HG03469 (cell line): ENCODE results near the gene CDC42EP4.

Experiments used
- ATAC-seq: cut with Tn5 transposase; IDR thresholded peaks from one replicate; pipeline ENCODE4 v1.9.1; 2021; ENCODE audit warnings: mild to moderate bottlenecking, moderate library complexity, moderate number of reproducible peaks; ENCODE audit not compliant: unreplicated experiment

The CDC42EP4 gene

DNA sequence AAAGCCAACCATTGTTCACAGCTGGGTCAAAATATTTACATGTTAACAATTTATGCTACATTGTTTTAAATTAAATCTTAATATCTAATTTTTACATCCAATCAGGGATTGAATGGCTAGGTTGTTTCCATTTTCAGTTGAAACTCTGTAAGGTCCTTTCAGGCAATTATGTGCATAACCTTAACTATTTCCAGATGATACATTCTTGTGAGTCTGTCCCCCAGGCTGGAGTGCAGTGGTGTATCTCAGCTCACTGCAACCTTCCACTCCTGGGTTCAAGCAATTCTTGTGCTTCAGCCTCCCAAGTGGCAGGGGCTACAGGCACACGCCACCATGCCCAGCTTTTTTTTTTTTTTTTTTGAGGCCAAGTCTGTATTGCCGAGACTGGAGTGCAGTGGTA, 10.4 kb downstream of the CDC42EP4 start:
- no peak for ATAC-seq

GRCh38 chr17:73300392-73300791, 11.4 kb downstream of the CDC42EP4 start:
- ATAC-seq, result no peak

DNA sequence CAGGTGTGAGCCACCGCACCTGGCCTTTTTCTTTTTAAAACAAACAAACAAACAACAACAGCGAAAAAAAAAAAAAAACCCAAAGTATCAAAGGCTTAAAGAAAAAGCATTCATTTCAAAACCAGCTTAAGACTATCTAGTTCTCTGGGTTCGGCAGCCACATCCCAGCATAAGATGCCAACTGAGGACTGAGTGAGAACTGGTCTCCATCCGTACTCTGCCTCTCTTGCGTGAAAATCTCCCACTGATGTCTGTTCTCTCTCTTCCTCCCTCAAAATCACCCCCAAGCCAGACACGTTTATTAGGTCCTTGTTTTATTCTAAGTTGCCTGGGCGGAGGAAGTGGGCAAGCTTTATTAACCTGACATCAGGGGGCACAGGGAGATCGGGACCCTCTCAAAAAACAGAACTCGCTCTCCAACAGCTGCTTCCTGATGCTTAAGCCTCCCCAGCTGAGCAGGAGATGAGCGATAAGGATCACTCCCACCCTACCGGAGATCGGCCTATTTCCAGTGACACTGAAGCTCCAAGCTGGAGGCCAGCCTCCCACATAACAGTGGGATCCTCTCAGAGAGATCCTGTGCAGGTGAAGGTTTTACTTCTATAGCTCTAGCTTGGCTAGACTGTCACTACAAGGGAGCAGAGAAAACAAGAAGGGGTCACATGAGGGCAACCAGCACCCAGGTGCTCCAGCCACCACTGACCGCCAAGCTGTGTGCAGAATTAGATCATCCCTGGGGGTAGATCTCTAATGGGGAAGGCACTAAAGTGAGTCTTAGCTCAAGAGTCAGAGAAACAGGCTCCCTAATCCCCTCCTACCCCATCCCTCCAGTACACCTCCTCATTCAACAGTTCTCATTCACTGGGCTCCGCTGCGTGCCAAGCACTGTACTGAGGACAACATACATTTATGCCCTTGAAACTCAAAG, 13.6 kb downstream of the CDC42EP4 start:
- ATAC-seq, result no peak

DNA sequence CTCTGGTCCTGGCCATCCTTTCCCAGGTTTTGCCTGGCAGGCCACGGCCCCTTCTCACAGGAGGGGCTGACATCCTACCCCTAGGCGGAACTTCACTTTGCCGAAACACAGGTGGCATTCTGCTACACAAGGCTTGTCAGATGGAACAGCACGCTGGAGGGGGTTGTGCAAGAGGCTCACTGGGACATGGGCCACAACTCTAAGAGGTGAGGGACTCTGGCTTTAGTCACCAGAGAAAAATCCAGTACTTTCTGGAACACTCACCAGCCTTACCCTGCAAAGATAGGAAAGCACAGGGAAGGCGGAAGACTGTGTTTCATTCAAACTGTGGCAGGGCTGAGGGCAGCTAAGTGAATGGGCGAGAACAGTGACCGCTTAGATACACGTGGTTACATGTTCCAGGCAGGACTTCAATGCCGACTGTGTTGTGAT, 18.3 kb downstream of the CDC42EP4 start:
- no peak for ATAC-seq

DNA sequence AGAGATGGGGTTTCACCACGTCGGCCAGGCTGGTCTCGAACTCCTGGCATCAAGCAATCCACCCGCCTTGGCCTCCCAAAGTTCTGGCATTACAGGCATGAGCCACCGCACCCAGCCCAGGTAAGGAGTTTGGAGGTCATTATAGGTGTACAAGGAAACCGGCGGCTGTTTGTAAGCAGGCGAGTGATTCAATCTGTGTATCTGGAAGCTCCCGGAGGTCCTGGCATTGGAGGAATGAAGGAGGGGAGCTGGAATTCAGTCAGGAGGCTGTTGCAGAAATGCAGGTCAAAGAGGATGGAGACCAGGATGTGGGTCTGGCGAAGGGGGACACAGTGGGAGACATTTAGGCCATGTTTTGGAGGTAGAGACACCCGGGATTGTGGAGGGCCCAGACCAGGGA, 18.8 kb downstream of the CDC42EP4 start:
- no peak for ATAC-seq

- ATAC-seq, result no peak
Observed at GRCh38 chr17:73292031-73292531, 19.7 kb downstream of the CDC42EP4 start.

DNA sequence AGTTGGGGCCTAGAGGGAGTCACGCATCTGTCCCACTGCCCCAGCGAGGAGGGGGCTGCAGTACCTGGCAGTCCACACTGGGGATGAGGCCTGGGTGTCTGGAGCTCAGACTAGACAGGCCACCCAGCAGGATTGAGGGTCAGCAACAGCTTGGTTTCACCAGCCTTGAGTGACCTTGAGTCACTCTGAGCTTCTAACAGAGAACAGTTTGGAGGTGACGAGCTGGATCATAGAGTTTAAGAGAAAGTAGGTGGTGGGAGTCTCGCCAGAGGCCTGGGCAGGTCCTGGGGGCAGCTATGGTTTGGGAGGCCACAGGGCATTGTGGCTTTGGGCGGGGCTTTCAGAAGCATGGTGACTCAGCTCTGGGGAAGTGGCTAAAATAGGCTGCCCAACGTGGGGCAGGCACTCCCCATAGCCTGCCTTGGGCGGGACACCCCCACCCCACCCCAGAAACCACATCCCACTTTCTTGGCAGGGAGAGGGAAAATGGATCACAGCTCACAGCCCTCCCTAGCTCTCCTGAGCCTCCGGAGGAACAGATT, 20.5 kb downstream of the CDC42EP4 start:
- peak; percentile 80 for ATAC-seq

- peak; percentile 26 for ATAC-seq
Observed at GRCh38 chr17:73290399-73291259, 21.2 kb downstream of the CDC42EP4 start.

- ATAC-seq, result no peak
Observed at GRCh38 chr17:73289549-73290254, 22.1 kb downstream of the CDC42EP4 start.

DNA sequence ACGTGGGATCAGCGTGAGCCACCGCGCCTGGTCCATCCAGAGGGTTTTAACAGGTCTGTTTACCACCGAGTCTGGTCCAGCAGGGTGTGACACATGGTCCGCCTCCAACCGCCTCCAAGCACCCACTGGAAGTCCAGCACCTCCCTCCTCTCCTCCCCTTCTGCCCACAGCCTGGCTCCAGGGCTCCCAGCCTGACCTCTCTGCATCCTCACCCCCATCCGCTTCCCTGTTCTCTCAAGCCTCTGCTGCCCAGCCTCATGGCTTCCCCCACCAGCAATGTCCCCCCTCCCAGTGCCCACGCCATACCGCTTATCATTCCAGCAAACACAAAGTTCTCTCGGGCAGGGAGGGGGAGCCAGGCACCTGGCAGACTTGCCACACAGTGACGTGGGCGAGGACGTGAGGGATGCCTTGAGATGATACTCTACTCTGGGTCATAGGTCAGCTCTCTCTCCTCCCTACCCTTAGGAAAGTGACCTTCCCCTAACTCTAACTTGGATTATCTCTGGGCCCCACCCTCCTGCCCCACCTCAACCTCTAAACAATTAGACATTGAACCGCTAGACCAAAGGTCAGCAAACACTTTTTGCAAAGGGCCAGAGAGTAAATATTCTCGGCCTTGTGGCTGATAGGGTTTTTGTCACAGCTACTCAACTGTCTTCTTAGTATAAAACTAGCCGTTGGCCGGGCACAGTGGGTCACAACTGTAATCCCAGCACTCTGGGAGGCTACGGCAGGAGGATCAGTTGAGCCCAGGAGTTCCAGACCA, 23.1 kb downstream of the CDC42EP4 start:
- ATAC-seq, result no peak

- ATAC-seq, result no peak
Observed at GRCh38 chr17:73286863-73287296, 24.9 kb downstream of the CDC42EP4 start.

DNA sequence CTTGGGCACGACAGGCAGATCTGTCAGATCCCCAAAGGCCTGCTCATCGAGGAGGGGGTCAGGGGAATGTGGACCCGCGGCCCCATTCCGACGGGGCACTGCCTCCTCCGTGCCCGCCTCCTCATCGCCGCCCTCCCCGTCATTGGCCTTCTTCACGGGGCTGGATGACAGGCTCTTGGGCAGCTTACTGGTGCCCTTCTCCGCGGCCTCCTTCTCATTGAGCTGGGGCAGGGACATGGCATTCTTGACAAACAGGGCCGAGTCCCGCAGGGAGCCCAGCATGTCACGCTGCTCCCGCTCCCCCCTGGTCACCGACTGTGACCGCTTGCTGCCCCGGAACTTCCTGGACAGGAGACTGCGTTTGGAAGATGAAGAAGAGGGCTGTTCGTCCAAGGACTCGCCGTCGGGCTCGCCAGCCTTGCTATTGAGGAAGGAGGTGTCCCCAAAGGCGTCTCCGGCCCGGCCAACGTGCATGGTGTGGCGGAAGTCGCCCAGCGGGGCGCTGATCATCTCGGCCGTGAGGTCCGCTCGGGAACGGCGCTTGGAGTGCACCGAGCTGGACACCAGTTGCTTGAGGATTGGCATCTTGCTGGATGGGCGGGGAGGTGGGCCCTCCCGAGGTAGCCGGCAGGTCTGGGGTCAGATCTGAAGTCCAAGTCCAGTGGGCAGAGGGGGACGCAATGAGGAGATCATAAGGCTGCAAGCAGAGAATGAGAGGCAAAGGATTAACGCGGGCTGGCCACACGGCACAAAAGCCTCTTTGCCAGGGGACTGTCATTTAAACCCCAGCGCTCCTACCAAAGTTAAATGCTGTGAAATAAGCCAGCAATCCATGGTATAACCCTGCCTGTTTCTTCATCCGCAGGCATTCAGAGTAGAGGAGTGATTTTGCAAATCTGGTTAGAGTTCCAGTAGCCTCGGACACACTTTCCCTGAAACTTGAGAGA, 25.6 kb downstream of the CDC42EP4 start:
- no peak for ATAC-seq

GRCh38 chr17:73285603-73285908, 26.2 kb downstream of the CDC42EP4 start:
- ATAC-seq, result no peak

- no peak for ATAC-seq
Observed at GRCh38 chr17:73284906-73285602, 26.7 kb downstream of the CDC42EP4 start.

GRCh38 chr17:73284354-73284753, 27.4 kb downstream of the CDC42EP4 start:
- no peak for ATAC-seq

DNA sequence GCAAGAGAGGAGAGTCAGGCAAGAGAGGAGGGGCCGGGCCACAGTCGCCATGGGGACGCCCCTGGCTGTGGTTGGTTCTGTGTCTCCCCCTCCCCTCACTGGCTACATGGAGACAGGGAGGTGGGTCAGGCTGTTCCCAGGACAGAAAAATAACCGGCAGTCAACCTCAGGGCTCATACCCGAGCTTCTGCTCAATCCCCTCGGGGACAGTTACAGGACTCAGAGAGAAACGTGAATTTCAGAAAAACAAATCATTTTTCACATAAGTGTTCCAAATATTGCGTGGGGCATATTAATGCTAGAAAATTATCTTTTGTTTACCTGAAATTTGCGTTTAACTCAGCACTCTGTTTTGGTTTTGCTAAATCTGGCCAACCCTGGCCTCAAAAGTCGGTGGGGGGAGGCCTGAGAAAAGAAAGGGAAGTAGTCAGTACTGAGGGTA, 27.9 kb downstream of the CDC42EP4 start:
- no peak for ATAC-seq

GRCh38 chr17:73283250-73283649, 28.6 kb downstream of the CDC42EP4 start:
- no peak for ATAC-seq

DNA sequence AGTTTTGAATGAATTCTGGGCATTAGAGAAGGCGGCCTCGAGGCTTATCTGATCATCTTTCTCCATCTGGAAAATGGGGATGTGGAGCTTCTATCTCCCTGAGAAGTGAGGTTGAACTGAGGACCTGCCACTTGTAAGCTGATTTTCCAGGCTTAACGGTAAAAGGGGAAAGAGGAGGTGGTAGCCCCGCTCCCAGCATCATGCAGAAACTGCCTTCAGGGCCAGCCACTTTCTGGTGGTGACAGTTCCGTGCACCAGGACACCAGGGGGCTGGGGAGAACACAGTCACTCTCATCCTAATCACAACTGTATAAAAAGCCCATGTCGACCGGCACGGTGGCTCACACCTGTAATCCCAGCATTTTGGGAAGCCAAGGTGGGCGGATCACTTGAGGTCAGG, 29.2 kb downstream of the CDC42EP4 start:
- ATAC-seq, result no peak
